Mucosa of descending colon (tissue), 3 donors: ENCODE data around the gene ETDC. TPM values are rescaled to one million over a fixed set of nuclear protein-coding genes. Genes with fewer than 3 reads are reported as not detected.

ENCODE experiments used
- ATAC-seq: fragments of 200-7000 bp; cut with Tn5 transposase; one replicate; pipeline ENCODE4 v1.9.1; 2020; ENCODE audit warnings: mild to moderate bottlenecking, moderate library complexity
- DNase-seq, 3 donors: peaks; one replicate each; pipeline ENCODE4 v3.0.0-alpha.2; 2020
- H3K36me3 ChIP-seq: fragments of 200-600 bp; one replicate; pipeline ENCODE4 v1.8.0; 2021; ENCODE audit warnings: low read depth, mild to moderate bottlenecking
- H3K4me1 ChIP-seq: fragments of 200-600 bp; one replicate; pipeline ENCODE4 v1.8.0; 2021; ENCODE audit warnings: low read depth, mild to moderate bottlenecking
- H3K4me3 ChIP-seq: fragments of 200-600 bp; one replicate; pipeline ENCODE4 v1.8.0; 2021; ENCODE audit warnings: mild to moderate bottlenecking
- H3K9me3 ChIP-seq: fragments of 200-600 bp; one replicate; pipeline ENCODE4 v1.8.0; 2021; ENCODE audit warnings: mild to moderate bottlenecking
- intact Hi-C, 2 donors: fragments of 100-400 bp; cut with DNase I in 1 of 2; cut with micrococcal nuclease in 1 of 2; formaldehyde crosslinking; loops; one replicate each; pipeline versions ENCODE4 v1.11.0 to v1.11.1; 2022; cut with DNase I, micrococcal nuclease
- total RNA-seq, 3 donors: library from RNA; stranded (reverse); fragmentation: NEBNext Ultra II Directional in 2 of 3; extraction: Animal tissue kit (Norgen Biotek cat#: 25700) in 2 of 3; gene quantifications; one replicate each; pipeline versions ENCODE4 v1.2.1 to v1.2.4, GENCODE V29; 2021 to 2023
- TF ChIP-seq, protein P1 (sequence below): fragments of 200-600 bp; IDR thresholded peaks from one replicate; pipeline ENCODE4 v1.8.0; 2022; ENCODE audit warnings: antibody characterized with exemption, mild to moderate bottlenecking
- donor health status: DM: no; HTN: no; CAD: no; lungs with moderate emphysema.
- donor health status: DM: no; HTN: no; CAD: no.
- donor health status: DM: no; HTN: yes; CAD: no.

The ETDC gene
- total RNA-seq, 3 donors from 2014 or later, result not detected

DNA sequence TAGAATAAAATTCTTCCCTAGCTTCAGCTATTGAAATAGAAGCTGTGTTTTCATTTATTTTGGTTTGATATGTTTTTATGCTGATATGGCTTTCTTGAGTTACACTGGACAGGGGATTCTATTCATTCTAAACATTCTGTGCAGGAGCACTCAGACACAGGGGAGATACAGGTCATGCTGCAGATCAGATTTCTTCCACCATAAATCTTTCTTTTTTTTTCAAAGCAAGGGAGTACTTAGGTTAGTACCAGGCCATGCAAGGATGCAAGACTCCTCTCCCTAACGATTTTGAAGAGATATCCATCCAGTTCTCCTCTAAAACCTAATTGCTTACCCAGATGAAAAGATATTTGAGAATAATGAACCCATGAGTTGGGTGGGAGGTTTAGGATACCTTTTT, 21.4 kb downstream of the ETDC start:
- H3K36me3 ChIP-seq, result no peaks in the 10 kb centered on the region
- intact Hi-C loops, result no loop called here
- no peaks in the 10 kb centered on the region for H3K9me3 ChIP-seq
- no peaks in the 10 kb centered on the region for H3K4me1 ChIP-seq
- ATAC-seq, result no peak
- no peak for DNase-seq
- H3K4me3 ChIP-seq, result no peak overlapping the region
- TF ChIP-seq, protein P1, sequence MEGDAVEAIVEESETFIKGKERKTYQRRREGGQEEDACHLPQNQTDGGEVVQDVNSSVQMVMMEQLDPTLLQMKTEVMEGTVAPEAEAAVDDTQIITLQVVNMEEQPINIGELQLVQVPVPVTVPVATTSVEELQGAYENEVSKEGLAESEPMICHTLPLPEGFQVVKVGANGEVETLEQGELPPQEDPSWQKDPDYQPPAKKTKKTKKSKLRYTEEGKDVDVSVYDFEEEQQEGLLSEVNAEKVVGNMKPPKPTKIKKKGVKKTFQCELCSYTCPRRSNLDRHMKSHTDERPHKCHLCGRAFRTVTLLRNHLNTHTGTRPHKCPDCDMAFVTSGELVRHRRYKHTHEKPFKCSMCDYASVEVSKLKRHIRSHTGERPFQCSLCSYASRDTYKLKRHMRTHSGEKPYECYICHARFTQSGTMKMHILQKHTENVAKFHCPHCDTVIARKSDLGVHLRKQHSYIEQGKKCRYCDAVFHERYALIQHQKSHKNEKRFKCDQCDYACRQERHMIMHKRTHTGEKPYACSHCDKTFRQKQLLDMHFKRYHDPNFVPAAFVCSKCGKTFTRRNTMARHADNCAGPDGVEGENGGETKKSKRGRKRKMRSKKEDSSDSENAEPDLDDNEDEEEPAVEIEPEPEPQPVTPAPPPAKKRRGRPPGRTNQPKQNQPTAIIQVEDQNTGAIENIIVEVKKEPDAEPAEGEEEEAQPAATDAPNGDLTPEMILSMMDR, result no peak

DNA sequence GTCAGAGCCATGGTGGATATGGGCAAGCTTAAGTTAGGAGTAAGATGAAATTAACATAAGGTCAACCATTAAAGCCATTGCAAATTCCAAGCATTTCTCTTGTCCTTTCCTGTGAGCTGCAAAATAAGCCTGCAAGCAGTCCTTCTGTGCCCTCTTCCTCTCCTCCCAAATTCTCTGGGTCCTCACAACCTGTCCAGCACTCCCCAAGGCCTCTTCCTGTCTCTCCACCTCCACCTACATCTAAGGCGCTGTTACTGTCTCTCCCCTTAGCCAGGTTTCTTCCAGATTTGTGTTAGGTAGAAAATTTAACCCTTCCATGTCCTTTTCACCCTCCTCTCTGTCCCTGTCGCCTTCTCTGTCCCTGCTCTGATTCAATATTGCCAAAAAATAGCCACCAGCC, 22.2 kb downstream of the ETDC start:
- TF ChIP-seq, protein P1, result no peak
- no peak for DNase-seq
- intact Hi-C loops, result no loop called here
- H3K4me3 ChIP-seq, result no peak overlapping the region
- no peaks in the 10 kb centered on the region for H3K4me1 ChIP-seq
- H3K9me3 ChIP-seq, result no peaks in the 10 kb centered on the region
- no peaks in the 10 kb centered on the region for H3K36me3 ChIP-seq
- no peak for ATAC-seq

DNA sequence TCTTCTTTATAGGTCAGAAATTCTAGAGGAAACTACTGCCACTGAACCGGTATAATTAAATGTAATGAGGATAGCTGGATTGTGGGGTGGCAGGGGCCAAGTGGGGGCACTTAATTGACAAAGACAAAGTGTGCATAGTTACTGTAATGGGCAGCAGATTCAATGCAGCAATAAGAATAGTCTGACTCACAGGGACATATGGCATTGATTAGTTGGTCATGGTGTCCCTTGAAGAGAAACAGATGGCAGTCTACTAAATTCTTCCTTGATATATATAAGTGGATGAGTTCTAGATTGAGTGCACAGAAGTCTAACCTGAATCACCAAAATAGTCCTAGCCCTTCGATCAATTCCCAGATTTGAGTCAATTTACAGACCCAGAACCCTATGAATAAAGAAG, 31.6 kb downstream of the ETDC start:
- no peak for DNase-seq
- no peaks in the 10 kb centered on the region for H3K36me3 ChIP-seq
- intact Hi-C loops, result no loop called here
- TF ChIP-seq, protein P1, result no peak
- H3K9me3 ChIP-seq, result no peaks in the 10 kb centered on the region
- peaks cover 15% of the 10 kb centered on the region for H3K4me1 ChIP-seq
- ATAC-seq, result no peak
- H3K4me3 ChIP-seq, result no peak overlapping the region

DNA sequence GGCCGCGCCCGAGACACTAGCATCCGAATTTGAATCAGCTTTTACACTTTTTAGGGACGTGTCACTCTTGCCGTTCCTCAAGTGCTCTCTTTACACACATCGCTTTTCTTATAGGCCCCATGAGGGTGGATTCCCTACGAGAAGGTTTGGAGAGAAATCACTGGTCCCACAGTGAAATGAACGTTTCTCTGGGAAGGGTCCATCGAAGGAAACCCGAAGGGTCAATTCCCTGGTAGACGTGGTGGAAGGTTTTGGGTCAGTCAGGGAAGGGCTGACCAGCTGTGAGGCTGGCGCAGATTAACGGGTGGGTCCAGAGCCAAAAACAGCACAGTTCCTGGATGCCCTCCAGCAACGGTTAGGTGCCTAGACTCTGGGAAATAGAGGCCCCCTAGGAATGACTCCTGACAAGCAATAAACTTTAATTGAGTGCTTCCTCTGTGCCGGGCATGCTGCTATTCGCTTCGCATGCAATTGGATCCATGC, 35.9 kb downstream of the ETDC start:
- no peaks in the 10 kb centered on the region for H3K36me3 ChIP-seq
- peak; percentile 1 for ATAC-seq
- no peaks in the 10 kb centered on the region for H3K9me3 ChIP-seq
- peak overlapping the region; percentile 44 for H3K4me3 ChIP-seq
- intact Hi-C loops, result no loop called here
- DNase-seq, result peak in 2 of 3 donors; percentile 28 to 40
- TF ChIP-seq, protein P1, result no peak
- peaks cover 8% of the 10 kb centered on the region for H3K4me1 ChIP-seq

DNA sequence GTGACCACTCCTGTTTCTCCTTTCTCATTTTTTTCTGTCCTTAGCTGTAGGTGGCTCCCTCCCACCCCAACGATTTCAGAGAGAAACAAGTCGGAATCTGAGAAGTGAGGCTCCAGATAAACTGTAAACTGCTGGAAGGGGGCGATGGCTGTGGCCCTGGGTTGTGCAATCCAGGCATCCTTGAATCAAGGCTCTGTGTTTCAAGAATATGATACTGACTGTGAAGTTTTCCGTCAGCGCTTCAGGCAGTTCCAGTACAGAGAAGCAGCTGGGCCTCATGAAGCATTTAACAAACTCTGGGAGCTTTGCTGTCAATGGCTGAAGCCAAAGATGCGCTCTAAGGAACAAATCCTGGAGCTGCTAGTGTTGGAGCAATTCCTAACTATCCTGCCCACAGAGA, 37.7 kb downstream of the ETDC start:
- H3K36me3 ChIP-seq, result no peaks in the 10 kb centered on the region
- DNase-seq (no peak), ATAC-seq (no peak)
- peaks cover 2% of the 10 kb centered on the region for H3K4me1 ChIP-seq
- intact Hi-C loops, result no loop called here
- H3K4me3 ChIP-seq, result no peak overlapping the region
- H3K9me3 ChIP-seq, result no peaks in the 10 kb centered on the region
- TF ChIP-seq, protein P1, result no peak
